ENCODE results near the gene TSSC4. TPM values are rescaled to one million over a fixed set of nuclear protein-coding genes. Genes with fewer than 3 reads are reported as not detected.
"Not testable (repeated sequence)": the region's sequence is repeated elsewhere in the genome, so short reads cannot be mapped to it uniquely, and the experiment has no call there.

TSSC4 gene
- total RNA-seq, 4 donors from 2014 or later: 13.3 to 38.9 (median 36.0) TPM

GRCh38 chr11:2357246-2357645 is 43.3 kb upstream of the TSSC4 start:
- Histone ChIP-seq H3K9me3 (no peaks in the 10 kb centered on the region), H3K27ac (no peak overlapping the region), H3K36me3 (no peaks in the 10 kb centered on the region), H3K4me1 (no peaks in the 10 kb centered on the region), H3K4me3 (no peak overlapping the region), H3K27me3 (no peaks in the 10 kb centered on the region)
- TF ChIP-seq POLR2A (IDR thresholded peaks at IDR 0.05) (no peak), EP300 (IDR thresholded peaks at IDR 0.05; ENCODE audit: low read depth) (no peak), POLR2AphosphoS5 (IDR thresholded peaks at IDR 0.05) (no peak), CTCF (IDR thresholded peaks at IDR 0.05) (no peak)
- intact Hi-C loops (cut with DNase I; ENCODE audit: low total_unique reads): no loop called here
- WGBS, 2 donors (ENCODE audit: low coverage in 1 of 2): 60% methylated on average over 8 of the region's 8 CpGs; no CpG with 5 or more reads in 1 of the 2 donors
- in situ Hi-C loops (cut with MboI; ENCODE audit: low pct_ligation_motif_present in 1 of 4, low pct_unique_long_range_greater_than_20kb in 1 of 4, low sequenced_read_pairs in 3 of 4): no loop called here
- DNase-seq: no peak

GRCh38 chr11:2357651-2358050 is 42.9 kb upstream of the TSSC4 start:
- H3K9me3 ChIP-seq; DNase-seq; H3K27me3 ChIP-seq; H3K36me3 ChIP-seq; H3K4me3 ChIP-seq; intact Hi-C loops (cut with DNase I; ENCODE audit: low total_unique reads); H3K27ac ChIP-seq; H3K4me1 ChIP-seq; in situ Hi-C loops (cut with MboI; ENCODE audit: low pct_ligation_motif_present in 1 of 4, low pct_unique_long_range_greater_than_20kb in 1 of 4, low sequenced_read_pairs in 3 of 4): not testable (repeated sequence)
- 94% methylated on average over 13 of the region's 13 CpGs; no CpG with 5 or more reads in 1 of the 2 donors for WGBS, 2 donors (ENCODE audit: low coverage in 1 of 2)

GRCh38 chr11:2358754-2359442 is 41.7 kb upstream of the TSSC4 start:
- WGBS, 2 donors (ENCODE audit: low coverage in 1 of 2): 82 to 83% methylated on average over 1 to 11 of the region's 11 CpGs
- no peaks in the 10 kb centered on the region for H3K9me3 ChIP-seq
- H3K4me1 ChIP-seq: no peaks in the 10 kb centered on the region
- intact Hi-C loops (cut with DNase I; ENCODE audit: low total_unique reads) (no loop called here), in situ Hi-C loops (cut with MboI; ENCODE audit: low pct_ligation_motif_present in 1 of 4, low pct_unique_long_range_greater_than_20kb in 1 of 4, low sequenced_read_pairs in 3 of 4) (no loop called here)
- H3K36me3 ChIP-seq: no peaks in the 10 kb centered on the region
- H3K27ac ChIP-seq: no peak overlapping the region
- no peak overlapping the region for H3K4me3 ChIP-seq
- no peak for DNase-seq
- no peak for TF ChIP-seq CTCF (IDR thresholded peaks at IDR 0.05)
- TF ChIP-seq POLR2A (IDR thresholded peaks at IDR 0.05): no peak
- no peak for TF ChIP-seq POLR2AphosphoS5 (IDR thresholded peaks at IDR 0.05)
- TF ChIP-seq EP300 (IDR thresholded peaks at IDR 0.05; ENCODE audit: low read depth): no peak
- no peaks in the 10 kb centered on the region for H3K27me3 ChIP-seq

GRCh38 chr11:2359557-2359956 is 41.0 kb upstream of the TSSC4 start:
- no peaks in the 10 kb centered on the region for H3K27me3 ChIP-seq
- H3K4me3 ChIP-seq: no peak overlapping the region
- H3K27ac ChIP-seq: no peak overlapping the region
- in situ Hi-C loops (cut with MboI; ENCODE audit: low pct_ligation_motif_present in 1 of 4, low pct_unique_long_range_greater_than_20kb in 1 of 4, low sequenced_read_pairs in 3 of 4) (no loop called here), intact Hi-C loops (cut with DNase I; ENCODE audit: low total_unique reads) (no loop called here)
- no peaks in the 10 kb centered on the region for H3K36me3 ChIP-seq
- WGBS, 2 donors (ENCODE audit: low coverage in 1 of 2): 89% methylated on average over 9 of the region's 9 CpGs; no CpG with 5 or more reads in 1 of the 2 donors
- no peak for DNase-seq
- TF ChIP-seq POLR2A (IDR thresholded peaks at IDR 0.05) (no peak), EP300 (IDR thresholded peaks at IDR 0.05; ENCODE audit: low read depth) (no peak), POLR2AphosphoS5 (IDR thresholded peaks at IDR 0.05) (no peak), CTCF (IDR thresholded peaks at IDR 0.05) (no peak)
- no peaks in the 10 kb centered on the region for H3K9me3 ChIP-seq
- no peaks in the 10 kb centered on the region for H3K4me1 ChIP-seq
